Measurements from ENCODE around the gene ILK.

ILK gene

DNA sequence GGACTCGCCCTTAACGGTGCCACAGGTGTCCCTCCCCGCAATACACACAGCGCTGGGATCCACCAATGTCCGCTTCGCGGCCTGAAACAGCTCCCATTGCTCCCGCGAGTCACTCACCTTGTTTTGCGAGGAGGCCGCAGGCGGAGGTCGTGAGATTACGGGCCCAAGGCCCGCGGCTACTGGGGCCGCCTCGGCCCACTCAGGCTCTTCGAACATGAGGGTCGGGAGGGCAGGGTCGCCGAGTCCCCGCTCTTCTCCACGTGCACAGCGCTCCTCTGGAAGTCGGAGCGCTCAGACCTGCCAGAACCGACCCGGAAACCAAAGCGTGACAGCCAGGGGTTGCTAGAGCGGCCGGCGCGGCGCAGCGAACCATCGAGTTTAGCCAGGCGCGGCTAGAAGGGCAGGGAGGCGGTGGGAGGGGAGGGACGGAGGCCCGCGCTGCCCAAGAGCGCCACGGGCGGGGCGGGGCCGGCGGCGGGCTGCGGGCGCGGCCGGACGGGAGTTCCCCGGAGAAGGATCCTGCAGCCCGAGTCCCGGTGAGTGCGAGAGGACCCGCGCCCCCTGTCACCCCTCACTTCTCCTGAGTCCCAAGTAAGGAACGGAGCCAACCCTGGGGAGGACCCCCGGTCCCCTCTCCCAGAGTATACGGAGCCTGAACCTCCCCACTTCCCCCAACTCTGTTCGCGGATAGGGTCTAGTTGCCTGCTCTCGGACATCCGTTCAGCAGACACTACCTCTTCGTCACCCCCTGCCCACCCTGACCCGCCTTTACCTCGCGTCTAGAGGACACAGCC, at the start of gene ILK, which contains the start of gene RRP8:
Gene ILK (plus strand): TSS at position 488 of the 794 bp plus-strand sequence. CDS start 498 bp downstream, outside the sequence.
Gene RRP8 (minus strand): TSS at position 330 of the 794 bp plus-strand sequence. CDS start 114 bp downstream, at position 216.
- peak; percentile 62 for DNase-seq (ENCODE audit: low read depth)

DNA sequence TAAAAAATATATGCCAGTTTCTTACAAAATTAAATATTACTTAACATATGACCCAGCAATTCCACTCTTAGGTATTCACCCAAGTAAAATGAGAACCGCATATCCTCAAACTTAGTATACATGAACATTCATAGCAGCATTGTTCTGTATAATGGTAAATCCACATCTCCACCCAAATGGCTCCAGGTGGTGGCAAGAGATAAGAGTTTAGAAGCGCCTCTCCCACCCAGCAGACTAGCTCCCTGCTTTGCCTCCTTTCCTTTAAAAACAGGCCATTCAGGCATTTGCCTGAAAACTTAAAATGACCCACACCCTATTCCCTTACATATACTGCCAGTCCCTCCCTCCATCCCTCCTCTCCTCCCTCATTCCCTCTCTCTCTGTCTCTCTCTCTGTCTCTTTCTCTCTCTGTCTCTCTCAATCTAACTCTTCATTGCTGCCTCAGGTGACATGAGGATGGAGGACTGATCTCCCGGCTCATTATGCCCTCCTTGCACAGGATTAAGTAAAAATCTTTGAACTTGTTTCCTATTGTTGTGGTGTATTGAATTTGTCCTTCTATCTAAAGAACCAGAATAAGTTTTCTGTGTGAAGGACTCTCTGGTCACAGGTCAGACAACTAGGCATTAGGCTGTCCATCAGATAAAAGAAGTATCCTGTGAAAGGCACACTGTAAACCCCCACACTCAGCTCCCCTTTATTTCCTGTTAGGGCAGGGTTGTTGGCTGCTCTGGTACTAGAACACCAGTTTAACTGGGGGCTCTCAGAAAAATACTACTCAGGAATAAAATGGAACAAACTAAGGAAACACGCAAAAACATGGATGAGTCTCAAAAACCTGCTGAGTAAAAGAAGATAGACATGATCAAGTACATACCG, 48.5 kb upstream of the ILK start:
- no peak for DNase-seq (ENCODE audit: low read depth)

DNA sequence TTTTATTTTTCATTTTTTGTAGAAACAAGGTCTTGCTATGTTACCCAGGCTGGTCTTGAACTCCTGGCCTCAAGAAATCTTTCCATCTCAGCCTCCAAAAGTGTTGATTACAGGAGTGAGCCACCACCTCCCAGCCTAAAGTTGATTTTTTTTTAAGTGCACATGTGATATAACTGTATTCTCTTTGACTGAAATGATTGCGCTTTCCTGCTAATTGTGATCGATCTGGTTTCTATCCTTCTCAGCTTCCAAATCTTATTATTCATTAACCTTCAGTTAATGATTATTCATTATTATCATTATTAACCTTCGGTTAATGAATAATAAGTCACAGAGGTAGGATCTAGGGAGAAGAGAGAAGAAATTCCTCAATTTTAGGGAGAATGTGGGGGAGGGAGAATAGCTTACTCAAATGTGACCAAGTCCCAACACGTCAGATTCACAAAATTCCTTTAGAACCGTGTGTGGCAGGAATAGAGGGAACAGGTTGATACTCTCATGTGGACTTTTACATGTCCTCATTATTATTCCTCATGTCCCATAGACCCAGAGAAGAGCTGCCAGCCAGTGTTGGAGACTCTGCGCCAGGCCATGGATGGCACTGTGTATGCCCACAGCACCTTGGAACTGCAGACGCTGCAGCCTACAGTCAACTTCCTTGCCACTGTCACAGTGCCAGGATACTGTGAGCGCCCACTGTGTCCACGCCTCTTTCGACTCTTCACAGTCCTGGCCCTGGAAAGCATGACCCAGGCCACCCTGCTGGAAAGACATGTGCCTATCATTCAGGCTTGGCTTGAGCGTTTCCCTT, 47.2 kb upstream of the ILK start:
- no peak for DNase-seq (ENCODE audit: low read depth)

DNA sequence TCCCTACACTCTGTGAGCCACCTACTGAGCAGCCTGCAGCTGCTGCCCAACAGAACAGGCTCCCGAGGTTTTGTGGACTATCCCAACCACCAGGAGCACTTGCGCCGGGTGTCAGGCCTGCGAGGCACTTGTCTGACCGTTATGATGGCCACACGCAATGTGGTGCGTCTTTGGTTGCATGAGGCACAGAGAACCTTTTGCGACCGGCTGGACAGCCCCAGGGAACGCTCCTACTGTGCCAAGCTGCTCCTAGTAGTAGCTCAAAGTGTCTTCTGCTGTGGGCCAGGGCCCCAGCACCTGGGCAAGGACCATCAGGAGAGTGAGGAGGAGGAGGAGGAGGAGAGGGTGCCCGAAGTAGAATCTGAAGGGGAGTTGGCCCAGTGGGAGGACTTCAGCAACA, 46.5 kb upstream of the ILK start:
- no peak for DNase-seq (ENCODE audit: low read depth)

DNA sequence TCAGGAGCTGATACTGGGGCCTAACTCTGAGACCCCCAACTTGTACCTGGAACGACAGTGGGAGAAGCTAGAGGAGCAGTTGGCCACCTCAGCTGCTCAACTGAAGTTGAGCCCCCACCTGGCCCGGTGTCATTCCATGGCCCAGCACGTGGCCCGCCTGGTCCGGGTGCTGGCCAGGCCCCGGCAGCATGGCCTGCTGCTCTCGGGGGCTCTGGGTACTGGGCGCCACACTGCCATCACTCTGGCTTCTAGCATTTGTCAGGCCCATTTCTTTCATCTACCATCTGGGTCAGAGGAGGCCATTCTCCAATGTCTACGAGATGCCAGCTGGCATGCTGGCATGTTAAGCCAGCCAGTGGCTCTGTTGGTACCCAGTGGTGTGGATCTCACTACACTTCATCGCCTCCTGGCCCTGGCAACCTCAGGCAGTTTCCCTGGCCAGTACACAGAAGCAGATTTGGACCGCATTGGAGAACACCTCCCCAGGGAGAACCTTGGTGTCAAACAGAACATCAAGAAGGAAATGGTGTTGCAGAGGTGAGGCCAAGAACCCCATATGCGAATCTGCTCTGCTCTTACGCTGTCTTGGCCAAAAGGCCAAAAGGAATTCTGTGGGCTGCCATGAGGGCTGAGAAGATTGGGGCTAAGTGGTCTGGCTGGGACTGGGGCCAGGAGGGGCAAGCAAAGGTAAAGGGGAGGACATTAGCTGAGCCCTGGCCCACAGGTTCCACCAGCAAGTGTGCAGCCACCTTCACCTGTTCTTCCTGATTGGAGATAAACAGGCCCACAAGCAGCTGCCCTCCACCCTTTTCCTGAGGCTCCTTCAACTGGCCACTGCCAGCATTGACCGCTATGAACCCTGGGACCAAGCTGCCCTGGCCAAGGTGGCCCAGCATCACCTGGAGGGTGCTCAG, 45.6 kb upstream of the ILK start:
- DNase-seq (ENCODE audit: low read depth): no peak

DNA sequence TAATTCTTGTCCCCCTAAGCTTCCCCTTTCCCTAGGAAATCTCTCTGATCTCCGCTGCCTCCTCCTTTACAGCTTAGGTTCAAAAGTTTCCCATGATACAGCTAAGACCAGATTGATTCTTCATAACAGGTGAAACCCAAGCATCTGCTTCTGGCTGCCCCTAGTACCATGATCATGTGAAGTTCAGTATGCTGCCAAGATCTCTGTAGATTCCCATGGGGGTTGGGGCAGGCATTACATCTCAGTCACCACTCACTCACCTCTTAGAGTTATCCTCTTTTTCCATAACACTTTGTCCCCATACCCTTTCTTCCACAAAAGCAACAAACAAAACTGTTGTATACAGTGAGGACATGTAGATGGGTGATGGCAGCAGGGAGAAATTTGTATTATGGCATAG, 44.2 kb upstream of the ILK start:
- DNase-seq (ENCODE audit: low read depth): no peak

DNA sequence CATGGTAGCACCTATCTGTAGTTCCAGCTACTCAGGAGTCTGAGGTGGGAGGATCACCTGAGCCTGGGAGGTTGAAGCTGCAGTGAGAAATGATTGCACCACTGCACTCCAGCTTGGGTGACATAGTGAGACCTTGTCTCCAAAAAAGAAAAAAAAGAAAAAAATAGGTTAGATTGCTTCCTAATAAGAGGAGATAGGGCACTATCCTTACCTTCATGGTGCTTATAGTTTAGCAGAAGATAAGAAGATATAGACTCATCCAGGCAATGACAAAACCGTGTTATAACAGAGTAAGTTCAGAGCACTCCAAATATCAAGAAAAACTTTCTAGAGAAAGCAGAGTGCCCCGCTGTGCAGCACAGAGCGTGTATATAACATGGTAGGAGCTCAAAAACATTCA, 42.3 kb upstream of the ILK start:
- DNase-seq (ENCODE audit: low read depth): no peak

DNA sequence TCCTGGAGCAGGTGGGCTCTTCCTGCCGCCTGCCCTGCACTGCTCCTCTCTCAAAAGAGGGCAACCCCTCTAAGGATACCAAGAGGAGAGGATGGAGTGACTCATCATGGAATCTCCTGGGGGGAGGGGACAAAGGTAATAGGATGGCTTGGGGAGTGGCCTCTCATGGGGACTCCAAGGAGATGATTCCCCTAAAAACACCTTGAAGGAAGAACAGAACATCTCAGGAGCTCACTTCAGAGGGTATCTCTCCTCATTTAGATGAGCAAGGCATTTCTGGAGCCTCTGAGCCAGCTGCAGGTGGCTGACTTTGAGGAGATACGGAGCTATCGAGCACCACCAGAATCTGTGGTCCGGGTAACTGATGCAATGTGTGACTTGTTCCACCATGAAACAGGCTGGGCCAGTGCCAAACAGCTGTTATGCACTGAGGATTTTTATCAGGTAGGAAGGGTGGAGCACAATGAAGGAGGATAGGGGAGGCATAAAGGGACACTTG, 40.4 kb upstream of the ILK start:
- DNase-seq (ENCODE audit: low read depth): no peak

DNA sequence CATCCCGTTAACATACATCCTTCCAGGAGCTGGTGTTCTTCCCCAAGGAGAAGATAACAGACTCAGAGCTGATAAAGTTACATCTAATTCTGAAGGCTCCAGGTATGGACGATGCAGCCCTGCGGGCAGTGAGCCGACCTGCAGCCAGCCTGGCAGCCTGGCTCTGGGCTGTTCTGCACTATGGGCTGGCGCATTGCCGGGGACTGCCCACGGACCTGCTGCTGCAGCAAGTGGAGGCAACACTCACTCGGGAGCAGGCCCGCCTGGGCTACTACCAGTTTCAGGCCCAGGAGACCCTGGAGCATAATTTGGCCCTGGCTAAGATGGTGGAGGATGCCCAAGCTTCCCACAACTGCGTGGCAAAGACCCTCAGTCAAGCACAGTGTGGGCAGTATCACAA, 39.9 kb upstream of the ILK start:
- DNase-seq (ENCODE audit: low read depth): no peak

DNA sequence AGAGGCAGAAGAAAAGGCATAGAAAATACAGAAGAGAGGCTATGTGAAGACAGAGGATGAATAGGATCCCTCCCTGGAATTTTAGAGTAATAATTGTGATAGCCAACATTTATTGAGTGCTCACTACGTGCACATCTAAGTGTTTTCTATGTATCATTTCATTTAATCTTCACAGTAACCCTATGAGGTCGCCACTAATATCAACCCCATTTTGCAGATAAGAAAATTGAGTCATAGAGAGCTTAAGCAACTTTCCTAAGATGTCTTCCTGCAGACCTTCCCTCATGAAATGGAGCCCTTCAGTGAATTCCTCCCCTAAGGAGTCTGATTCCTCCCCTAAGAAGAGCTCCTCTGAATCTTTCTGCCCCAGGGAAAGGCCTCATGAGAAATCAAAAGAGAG, 38.2 kb upstream of the ILK start:
- no peak for DNase-seq (ENCODE audit: low read depth)

DNA sequence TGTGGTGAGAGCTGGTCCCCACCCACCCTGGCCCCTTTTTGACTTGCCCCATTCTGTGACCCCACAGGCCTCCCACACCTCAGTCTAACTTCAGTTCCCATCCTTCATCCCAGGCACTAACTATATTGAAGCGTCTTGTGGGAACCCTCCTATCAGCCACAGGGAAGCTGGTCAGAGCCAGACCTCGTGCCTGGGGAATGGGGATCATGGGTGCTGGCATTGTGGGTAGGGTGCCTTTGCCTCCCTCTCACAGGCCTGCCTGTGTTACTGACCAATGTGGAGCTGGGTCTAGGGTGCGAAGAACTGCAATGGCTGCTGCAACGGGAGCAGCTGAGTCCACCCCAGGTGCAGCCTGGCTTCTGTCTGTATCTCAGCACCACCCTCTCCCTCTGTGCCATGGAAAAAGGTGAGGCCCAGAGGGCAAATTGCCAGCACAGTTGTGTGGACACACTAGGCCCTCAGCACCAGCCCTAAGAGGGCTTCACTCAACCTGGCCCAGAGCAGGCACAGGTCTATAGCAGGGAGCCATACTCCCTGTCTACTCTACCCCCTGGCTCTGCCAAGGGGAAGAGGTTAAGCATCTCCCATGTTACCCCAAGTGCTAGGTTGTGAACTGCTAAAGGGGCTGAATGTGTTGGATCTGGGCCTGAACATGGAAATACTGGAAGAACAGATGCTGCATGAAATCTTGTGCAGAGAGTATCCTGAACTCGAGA, 37.4 kb upstream of the ILK start:
- DNase-seq (ENCODE audit: low read depth): no peak

DNA sequence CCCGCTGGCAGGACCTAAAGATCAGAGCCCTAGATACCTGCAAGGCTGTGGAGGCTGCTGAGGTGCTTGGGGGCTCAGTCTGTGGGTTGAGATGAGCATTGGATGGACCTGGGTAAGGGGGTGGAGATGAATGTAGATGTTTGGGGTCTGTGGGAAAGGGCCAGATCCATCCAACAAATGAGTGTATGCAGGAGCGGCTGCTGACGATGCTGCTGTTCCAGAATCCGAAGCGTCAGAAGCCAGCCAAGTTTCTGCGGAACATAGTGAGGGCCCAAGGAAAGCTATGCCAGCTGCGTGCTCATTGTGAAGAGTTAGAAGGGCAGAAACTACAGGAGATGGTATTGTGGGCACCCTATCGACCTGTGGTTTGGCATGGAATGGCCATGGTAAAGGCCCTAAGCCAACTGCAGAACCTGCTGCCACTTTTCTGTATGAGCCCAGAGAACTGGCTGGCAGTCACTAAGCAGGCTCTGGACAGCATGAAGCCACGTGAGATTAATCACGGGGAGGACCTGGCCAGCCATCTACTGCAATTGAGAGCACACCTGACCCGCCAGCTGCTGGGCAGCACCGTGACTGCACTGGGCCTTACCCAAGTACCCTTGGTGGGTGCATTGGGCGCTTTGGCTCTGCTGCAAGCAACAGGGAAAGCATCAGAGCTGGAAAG, 36.7 kb upstream of the ILK start:
- no peak for DNase-seq (ENCODE audit: low read depth)

DNA sequence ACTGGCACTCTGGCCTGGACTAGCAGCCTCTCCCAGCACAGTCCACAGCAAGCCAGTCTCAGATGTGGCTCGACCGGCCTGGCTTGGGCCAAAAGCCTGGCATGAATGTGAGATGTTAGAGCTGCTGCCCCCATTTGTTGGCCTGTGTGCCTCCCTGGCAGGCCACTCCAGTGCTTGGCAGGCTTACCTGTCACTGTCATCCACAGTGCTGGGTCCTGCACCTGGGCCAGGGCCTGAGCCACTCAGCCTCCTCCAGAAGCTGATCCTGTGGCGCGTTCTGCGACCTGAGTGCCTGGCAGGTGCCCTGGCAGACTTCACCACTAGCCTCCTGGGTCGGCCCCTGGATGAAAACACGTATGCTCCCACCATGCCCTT, 36.2 kb upstream of the ILK start:
- DNase-seq (ENCODE audit: low read depth): no peak

DNA sequence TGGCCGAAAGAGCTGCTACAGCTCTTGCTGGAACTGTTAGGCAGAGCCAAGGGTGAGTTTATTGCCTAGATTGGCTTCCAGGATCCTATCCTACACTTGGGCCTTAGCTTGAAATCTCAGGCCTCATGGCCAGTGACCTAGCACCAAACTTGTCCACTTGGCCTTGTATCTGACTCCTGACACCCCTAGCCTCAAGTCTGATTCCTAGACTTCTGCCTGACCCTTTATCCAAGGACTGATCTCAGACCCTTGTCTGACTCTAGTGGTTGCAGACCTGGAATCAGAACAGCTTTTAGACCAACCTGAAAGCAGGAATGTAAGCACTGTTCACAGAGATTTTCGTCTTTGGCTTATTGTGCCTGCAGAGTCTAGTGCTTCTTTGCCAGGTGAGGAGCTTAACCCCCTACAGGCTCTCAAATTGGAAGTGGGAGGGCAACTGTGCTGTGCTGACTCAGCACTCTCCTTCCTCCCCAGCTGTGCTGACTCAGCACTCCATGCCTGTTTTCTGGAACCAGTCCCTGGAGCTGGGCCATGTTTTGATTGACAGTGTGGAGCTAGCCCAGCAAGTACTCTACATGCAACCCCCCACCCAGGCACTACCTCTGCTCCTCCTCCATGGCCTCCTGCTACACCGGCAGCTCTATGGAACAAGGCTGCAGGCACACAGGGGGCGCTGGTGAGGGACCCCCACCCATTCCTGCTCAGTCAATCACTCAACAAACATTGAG, 35.2 kb upstream of the ILK start:
- no peak for DNase-seq (ENCODE audit: low read depth)

DNA sequence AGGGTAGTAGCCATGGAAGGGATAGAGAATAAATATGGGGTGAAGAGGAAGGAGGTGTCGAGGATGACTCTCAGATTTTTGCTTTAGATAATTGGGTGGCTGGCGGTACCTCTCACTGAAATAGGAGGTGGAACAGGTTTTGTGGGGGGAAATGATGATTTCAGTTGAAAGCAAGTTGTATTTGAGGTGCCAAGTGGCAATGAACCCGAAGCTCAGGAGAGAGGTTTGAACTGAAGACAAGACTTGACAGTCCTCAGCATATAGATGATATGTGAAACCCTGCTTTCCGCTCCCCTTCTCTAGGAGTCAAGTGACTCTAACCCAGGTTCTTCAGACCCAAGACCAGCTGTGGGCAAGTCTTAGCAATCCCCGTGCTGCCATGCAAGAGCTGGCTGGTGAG, 33.9 kb upstream of the ILK start:
- no peak for DNase-seq (ENCODE audit: low read depth)

DNA sequence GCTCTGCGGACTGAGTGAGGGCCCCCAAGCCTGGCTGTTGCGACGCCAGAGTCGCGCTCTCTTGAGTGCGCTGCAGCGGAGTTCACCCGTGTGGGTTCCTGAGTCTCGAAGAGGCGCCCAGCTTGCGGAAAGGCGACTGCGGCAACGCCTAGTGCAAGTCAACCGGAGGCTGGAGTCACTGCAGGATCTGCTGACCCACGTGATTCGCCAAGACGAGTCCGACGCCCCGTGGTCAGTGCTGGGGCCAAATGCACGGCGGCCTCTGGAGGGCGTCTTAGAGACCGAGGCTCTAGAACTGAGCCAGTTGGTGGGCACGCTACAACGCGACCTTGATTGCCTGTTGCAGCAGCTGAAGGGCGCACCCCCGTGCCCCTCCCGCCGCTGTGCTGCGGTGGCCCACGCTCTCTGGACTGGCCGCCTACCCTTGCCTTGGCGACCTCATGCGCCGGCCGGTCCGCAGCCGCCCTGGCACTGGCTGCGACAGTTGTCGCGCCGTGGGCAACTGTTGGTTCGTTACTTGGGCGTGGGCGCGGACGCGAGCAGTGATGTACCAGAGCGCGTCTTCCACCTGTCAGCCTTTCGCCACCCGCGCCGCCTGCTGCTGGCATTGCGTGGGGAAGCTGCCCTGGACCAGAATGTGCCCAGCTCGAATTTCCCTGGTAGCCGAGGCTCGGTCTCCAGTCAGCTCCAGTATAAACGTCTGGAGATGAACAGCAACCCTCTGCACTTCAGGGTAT, 32.7 kb upstream of the ILK start:
- no peak for DNase-seq (ENCODE audit: low read depth)

DNA sequence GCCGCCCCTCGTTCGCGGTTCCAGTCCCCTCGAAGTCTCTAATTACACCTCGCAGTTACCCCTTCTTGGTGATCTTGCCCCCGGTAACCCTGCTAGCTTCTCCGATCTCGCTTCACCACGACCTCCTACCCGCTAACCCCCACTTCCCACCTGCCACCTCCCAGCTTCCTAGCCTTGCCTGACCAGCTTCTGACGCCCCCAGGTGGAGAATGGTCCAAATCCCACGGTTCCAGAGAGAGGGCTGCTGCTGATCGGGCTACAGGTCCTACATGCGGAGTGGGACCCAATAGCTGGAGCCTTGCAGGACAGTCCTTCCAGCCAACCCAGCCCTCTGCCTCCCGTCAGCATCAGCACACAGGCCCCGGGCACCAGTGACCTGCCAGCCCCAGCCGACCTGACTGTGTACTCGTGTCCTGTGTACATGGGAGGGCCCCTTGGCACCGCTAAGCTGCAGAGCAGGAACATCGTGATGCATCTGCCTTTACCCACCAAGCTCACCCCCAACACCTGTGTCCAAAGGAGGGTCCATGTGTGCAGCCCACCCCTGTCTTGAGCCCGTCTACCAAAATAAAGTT, 32.1 kb upstream of the ILK start:
- DNase-seq (ENCODE audit: low read depth): no peak

DNA sequence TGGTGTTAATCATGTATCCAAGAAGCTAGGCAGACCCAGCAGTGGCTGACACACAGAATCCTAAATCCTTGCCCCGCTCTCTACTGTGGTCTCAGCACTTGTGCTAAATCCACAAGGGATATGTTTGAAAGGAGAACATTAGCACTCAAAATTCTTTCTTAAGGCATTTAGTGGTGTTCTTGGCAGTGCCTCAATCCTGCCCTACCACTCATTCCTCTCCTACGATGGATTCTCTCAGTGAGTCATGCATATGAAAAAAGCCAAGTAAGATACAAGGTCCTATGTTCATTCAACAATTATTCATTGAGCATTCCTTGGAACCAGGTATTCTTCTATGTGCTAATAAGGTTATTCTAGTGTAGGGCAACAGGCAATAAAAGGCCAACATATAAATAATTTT, 31.4 kb upstream of the ILK start:
- no peak for DNase-seq (ENCODE audit: low read depth)

Measured in HS-27A (cell line).